Fibroblast of villous mesenchyme (primary cell): ENCODE results near the gene LHX3. TPM values are rescaled to one million over a fixed set of nuclear protein-coding genes. Genes with fewer than 3 reads are reported as not detected.

ENCODE experiments used
- DNase-seq: peaks from one replicate; pipeline ENCODE4 v3.0.0-alpha.2; 2010; ENCODE audit warnings: low read depth
- H3K4me3 ChIP-seq: 2 replicates; pipeline ENCODE4 v1.5.1; 2011; ENCODE audit warnings: low read depth, mild to moderate bottlenecking, low read length
- total RNA-seq: library from RNA; depleted of rRNA; stranded (reverse); fragments of >200 nt; gene quantifications from 2 replicates; pipeline ENCODE4 v1.2.3, GENCODE V29; 2012
- TF ChIP-seq, protein P1 (sequence below): IDR thresholded peaks from 2 replicates; pipeline ENCODE4 v1.5.1; 2012; ENCODE audit warnings: low read depth, mild to moderate bottlenecking, low read length; ENCODE audit not compliant: insufficient read depth

Gene LHX3
- total RNA-seq, 1 donor = not detected

DNA sequence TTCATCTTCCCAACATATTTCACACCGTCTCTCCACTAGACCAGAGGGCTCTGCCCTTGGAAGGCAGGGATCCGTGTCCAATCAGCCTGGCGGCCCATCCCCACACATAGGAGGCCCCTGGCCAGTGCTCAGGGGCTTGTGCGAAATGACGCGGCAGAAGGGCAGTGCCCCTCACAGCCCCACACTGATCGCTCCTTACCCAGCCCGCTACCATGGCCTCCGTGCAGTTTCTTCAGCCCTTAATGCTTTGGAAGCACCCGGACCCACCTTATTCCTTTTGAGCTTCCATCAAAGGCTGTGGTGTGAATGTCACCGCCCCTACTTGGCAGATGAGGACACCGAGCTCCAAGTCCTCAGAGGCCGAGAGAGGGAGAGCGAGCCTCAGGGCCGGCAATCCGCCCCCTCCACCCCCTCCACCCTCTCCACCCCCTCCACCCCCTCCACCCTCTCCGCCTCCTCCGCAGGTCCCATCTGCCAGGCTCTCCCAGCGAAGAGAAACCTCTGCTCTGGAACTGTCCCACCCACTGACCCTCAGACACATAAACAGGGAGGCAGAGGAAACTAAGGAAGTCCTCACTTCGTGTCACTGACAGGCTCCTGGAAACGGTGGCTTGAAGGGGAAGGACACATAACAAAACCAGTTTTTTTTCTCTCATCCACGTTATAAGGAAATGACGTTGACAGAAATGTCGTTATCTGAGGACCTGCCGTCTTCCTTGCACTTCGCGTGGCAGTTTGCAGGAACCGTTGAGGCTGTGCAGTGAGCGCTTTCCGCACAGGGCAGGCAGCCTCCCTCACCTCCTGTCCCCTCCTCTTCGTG, 26.8 kb upstream of the LHX3 start:
- TF ChIP-seq, protein P1, sequence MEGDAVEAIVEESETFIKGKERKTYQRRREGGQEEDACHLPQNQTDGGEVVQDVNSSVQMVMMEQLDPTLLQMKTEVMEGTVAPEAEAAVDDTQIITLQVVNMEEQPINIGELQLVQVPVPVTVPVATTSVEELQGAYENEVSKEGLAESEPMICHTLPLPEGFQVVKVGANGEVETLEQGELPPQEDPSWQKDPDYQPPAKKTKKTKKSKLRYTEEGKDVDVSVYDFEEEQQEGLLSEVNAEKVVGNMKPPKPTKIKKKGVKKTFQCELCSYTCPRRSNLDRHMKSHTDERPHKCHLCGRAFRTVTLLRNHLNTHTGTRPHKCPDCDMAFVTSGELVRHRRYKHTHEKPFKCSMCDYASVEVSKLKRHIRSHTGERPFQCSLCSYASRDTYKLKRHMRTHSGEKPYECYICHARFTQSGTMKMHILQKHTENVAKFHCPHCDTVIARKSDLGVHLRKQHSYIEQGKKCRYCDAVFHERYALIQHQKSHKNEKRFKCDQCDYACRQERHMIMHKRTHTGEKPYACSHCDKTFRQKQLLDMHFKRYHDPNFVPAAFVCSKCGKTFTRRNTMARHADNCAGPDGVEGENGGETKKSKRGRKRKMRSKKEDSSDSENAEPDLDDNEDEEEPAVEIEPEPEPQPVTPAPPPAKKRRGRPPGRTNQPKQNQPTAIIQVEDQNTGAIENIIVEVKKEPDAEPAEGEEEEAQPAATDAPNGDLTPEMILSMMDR = no peak
- H3K4me3 ChIP-seq = no peak overlapping the region
- DNase-seq = no peak

DNA sequence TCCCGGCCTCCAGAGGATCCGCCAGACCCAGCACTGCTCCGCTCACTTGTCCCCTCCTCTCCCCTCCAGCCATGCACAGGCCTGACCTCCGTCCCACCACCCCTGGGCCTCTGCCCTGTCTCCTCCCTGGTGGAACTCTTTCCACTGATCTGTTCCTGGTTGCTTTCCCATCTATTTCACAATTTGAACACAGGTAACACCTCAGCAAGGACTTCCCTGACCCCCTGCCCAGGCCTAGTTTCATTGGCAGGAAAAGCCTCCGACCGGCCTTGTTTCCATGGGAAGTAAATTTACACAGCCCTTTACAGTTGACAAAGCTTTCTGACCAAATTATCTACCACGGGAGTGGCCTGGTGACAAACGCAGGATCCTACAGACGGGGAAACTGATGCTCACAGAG, 25.8 kb upstream of the LHX3 start:
- no peak for DNase-seq
- H3K4me3 ChIP-seq = no peak overlapping the region
- TF ChIP-seq, protein P1 = no peak

DNA sequence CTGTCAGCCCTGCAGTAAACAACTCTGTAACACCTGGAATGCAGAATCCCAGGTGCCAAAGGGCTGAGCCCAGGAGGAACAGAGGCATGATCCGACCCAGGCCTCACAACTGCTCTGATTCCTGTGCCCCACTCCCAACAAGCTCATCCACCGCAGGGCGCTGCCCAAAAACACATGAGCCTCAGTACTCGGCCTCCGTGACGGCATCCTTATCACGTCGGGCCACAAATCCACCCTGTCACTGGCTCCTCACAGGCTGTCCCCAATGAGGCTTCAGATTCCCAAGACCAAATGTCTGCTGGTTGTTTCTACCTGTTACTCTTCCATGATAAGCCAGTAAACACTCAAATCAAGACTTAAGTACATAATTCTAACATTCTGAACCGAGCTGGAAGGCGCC, 25.4 kb upstream of the LHX3 start:
- no peak overlapping the region for H3K4me3 ChIP-seq
- TF ChIP-seq, protein P1 = no peak
- DNase-seq = no peak

DNA sequence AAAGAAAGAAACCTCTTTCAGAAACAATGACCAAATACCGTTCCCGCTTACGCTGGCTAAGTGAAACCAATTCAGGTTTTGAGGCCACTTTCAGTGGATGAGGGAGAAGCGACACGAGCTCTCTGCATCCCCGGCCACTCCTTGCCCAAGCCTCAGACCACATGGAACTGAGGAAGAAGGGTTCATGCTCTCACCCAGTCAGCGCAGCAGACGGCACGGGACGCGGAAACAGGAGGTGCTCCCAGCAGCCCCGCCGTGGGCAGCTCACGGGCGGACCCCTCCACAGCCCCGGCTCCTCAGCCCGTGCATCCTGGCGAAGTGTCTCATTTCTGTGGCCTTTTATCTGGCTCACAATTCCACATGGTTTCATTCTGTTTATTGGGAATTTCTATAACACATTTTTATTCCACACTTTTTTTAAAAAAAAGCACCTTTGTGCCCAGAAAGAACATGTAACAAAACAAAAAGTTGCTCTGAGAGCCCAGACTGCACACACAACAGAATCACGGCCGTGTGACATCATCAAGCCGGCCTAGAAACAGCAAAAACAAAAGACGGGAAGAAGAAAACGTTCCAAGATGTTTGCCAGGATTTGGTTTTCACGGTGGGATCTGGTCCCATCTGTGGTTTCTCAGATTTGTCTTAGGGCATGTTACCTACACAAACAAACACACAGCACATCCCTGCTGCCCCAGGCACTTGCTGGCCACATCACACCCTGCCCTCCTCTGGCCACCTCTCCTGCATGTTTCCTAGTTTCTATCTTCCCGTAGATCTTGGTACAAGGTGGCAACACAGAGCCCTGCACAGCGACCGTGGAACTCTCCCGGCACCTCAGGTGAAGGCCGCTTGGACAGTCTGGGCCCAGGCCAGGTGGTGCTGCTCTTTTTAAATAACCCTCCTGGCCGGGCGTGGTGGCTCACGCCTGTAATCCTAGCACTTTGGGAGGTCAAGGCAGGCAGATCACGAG, 24.5 kb upstream of the LHX3 start:
- TF ChIP-seq, protein P1 = no peak
- no peak overlapping the region for H3K4me3 ChIP-seq
- no peak for DNase-seq

DNA sequence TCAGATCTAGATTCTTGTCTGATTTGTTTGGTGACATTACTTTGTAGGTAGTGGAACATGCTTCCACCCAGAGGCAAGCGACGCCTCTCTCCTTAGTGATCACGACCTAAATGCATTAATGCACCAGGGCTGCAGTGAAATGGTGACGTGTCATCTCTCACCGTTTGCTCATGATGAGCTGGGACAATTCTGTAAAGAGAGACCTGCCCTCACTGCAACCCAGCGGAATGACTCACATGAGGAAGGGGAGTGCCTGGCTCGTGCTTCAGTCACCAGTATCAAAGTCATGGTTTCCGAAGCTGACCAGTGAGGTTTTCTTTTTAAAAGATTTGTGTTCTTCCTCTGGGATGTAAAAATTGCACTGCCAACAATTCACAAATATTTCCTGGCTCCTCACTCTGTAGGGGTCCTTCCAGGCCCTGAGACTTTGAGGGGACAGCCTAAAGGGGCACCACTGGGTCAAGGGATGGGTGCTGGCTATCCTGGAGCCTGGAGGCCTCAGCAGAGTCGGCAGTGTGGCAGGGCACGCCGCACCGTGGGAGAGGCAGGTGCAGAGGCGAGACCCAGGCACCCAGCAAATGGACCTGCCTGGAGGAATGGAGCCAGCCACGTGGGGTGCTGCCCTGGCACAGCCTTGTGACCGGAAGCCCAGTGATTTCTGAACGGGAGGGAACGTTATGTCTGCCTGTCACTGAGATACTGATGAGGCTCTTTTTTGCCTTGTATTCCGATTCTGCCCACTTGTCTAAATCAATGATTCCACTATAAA, 23.4 kb upstream of the LHX3 start:
- no peak overlapping the region for H3K4me3 ChIP-seq
- DNase-seq = peak; percentile 15
- TF ChIP-seq, protein P1 = no peak

DNA sequence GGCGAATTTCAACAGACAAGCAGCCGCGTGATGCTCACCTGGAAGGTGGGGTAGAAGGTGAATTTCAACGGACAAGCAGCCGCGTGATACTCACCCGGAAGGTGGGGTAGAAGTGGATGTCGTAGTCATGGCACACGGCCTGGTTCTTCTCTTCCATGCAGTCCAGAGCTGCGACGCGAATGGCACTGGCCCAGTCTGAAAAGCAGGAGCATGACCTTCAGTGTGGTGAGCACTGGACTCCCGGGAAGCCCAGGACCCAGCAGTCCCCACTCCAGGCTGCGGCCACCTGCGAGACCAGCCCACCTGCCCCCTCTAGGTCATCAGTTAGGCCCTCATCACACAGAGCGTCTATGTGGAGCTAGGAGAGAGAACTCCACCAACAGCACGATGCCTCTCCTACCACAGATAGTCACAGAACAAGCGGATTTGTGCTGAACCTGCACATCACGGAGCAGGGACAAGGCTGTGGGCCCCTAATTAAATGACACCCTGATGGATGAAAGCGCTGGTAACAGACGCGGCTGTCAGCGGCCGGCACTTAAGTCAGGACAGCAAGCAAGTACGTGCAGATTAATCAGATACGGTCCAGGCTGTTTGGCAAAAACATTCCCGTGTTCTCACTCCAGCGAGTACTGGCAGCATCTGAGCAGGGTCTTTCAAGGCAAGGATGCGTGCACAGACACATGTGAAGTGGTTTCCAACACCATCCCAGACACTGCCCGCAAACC, 21.9 kb upstream of the LHX3 start:
- no peak overlapping the region for H3K4me3 ChIP-seq
- TF ChIP-seq, protein P1 = no peak
- DNase-seq = no peak
